H1 (cell line): ENCODE results near the gene OR56B4. TPM values are rescaled to one million over a fixed set of nuclear protein-coding genes. Genes with fewer than 3 reads are reported as not detected.

Source experiments
- CTCF ChIA-PET: fragments of 300-600 bp; sonication (Branson Sonifier 250); formaldehyde crosslinking; loops from one replicate; lab custom pipeline; 2021; ENCODE audit not compliant: partially characterized antibody; lab: Charles Lee
- POLR2A ChIA-PET: fragments of 300-600 bp; sonication (Branson Sonifier 250); formaldehyde crosslinking; loops from one replicate; lab custom pipeline; 2021; ENCODE audit warnings: inconsistent platforms; ENCODE audit not compliant: partially characterized antibody; lab: Charles Lee
- DNase-seq, 2 experiments: peaks; one replicate each; pipeline versions ENCODE4 v3.0.0 to v3.0.0-alpha.2; 2010 to 2022; ENCODE audit warnings: low spot score in 2 of 2, low read depth in 1 of 2, mixed read lengths in 1 of 2
- FAIRE-seq: peaks from 2 replicates; lab custom pipeline; 2011; peaks lifted over from hg19 to GRCh38; lab: Jason Lieb, UNC
- H2AFZ ChIP-seq: 2 replicates; pipeline ENCODE4 v1.8.1; 2012; ENCODE audit warnings: low read length, inconsistent platforms
- H2AK5ac ChIP-seq: 2 replicates; pipeline ENCODE4 v1.6.1; 2013; ENCODE audit warnings: low read depth, low read length
- H2BK120ac ChIP-seq: replicated peaks from 2 replicates; pipeline ENCODE3; 2013; ENCODE audit warnings: low read depth, low read length, inconsistent platforms
- H2BK12ac ChIP-seq: 2 replicates; pipeline ENCODE4 v1.6.1; 2013; ENCODE audit warnings: low read depth, low read length
- H2BK15ac ChIP-seq: 2 replicates; pipeline ENCODE4 v1.6.1; 2013; ENCODE audit warnings: low read length
- H2BK20ac ChIP-seq: 2 replicates; pipeline ENCODE4 v1.6.1; 2013; ENCODE audit warnings: low read length
- H2BK5ac ChIP-seq: 2 replicates; pipeline ENCODE4 v1.6.1; 2013; ENCODE audit warnings: low read depth, low read length
- H3K14ac ChIP-seq: 2 replicates; pipeline ENCODE4 v1.6.1; 2013; ENCODE audit warnings: inconsistent platforms; ENCODE audit not compliant: insufficient read length
- H3K18ac ChIP-seq: 2 replicates; pipeline ENCODE4 v1.6.1; 2013; ENCODE audit warnings: low read length; ENCODE audit errors: extremely low read depth
- H3K23ac ChIP-seq: 2 replicates; pipeline ENCODE4 v1.6.1; 2013; ENCODE audit warnings: inconsistent platforms; ENCODE audit not compliant: insufficient read length
- H3K23me2 ChIP-seq: 2 replicates; pipeline ENCODE4 v1.6.1; 2013; ENCODE audit warnings: low read depth, low read length
- H3K27ac ChIP-seq: 2 replicates; pipeline ENCODE4 v1.6.1; 2011; ENCODE audit warnings: low read depth, low read length, inconsistent platforms
- H3K27me3 ChIP-seq, 4 experiments: replicated peaks in 1 of 4; 1 replicate in 1 of 4; 2 replicates in 3 of 4; pipeline versions ENCODE4 v1.6.1 to v1.8.1; 2011 to 2013; ENCODE audit warnings: low read length in 3 of 4, mild to moderate bottlenecking in 3 of 4, inconsistent platforms in 2 of 4, mixed read lengths in 2 of 4, moderate library complexity in 1 of 4; ENCODE audit not compliant: control insufficient read depth in 3 of 4, insufficient read depth in 3 of 4; ENCODE audit errors: extremely low read depth in 1 of 4
- H3K36me3 ChIP-seq, 4 experiments: 2 replicates each; pipeline versions ENCODE4 v1.6.1 to v1.8.1; 2011 to 2013; ENCODE audit warnings: mild to moderate bottlenecking in 4 of 4, low read length in 3 of 4, moderate library complexity in 2 of 4, control low read depth in 1 of 4, inconsistent platforms in 1 of 4; ENCODE audit not compliant: insufficient read depth in 4 of 4, control insufficient read depth in 2 of 4
- H3K4ac ChIP-seq: replicated peaks from 2 replicates; pipeline ENCODE3; 2013; ENCODE audit warnings: low read length, low read depth, mixed read lengths, inconsistent platforms; ENCODE audit not compliant: insufficient read length
- H3K4me1 ChIP-seq, 4 experiments: replicated peaks in 1 of 4; 1 replicate in 1 of 4; 2 replicates in 3 of 4; pipeline versions ENCODE4 v1.6.1 to v1.8.1; 2011 to 2013; ENCODE audit warnings: low read length in 3 of 4, inconsistent platforms in 2 of 4, mixed read lengths in 1 of 4; ENCODE audit not compliant: insufficient read depth in 4 of 4, control insufficient read depth in 3 of 4
- H3K4me2 ChIP-seq, 2 experiments: 2 replicates each; pipeline versions ENCODE4 v1.6.1 to v1.8.1; 2011 to 2013; ENCODE audit warnings: low read depth in 2 of 2, low read length in 2 of 2, control low read depth in 1 of 2, inconsistent platforms in 1 of 2, mild to moderate bottlenecking in 1 of 2; ENCODE audit not compliant: insufficient read depth in 1 of 2
- H3K4me3 ChIP-seq, 4 experiments: fragments of 200-600, 300-600 bp in 1 of 4; sonication (generic), shearing (Covaris generic), sonication (Bioruptor Twin) in 1 of 4; 2 replicates each; pipeline versions ENCODE4 v1.5.1 to v1.8.1; 2011 to 2016; ENCODE audit warnings: low read length in 4 of 4, low read depth in 3 of 4, control low read depth in 2 of 4, inconsistent platforms in 2 of 4, mild to moderate bottlenecking in 2 of 4, mixed read lengths in 1 of 4, moderate library complexity in 1 of 4; ENCODE audit not compliant: insufficient read depth in 2 of 4; ENCODE audit errors: extremely low read depth in 1 of 4
- H3K56ac ChIP-seq: replicated peaks from 2 replicates; pipeline ENCODE3; 2013; ENCODE audit warnings: low read depth, mild to moderate bottlenecking, mixed read lengths, low read length, inconsistent platforms; ENCODE audit not compliant: insufficient read length
- H3K79me1 ChIP-seq: 2 replicates; pipeline ENCODE4 v1.6.1; 2013; ENCODE audit warnings: low read depth, low read length, control low read depth
- H3K79me2 ChIP-seq, 2 experiments: 2 replicates each; pipeline versions ENCODE4 v1.6.1 to v1.8.1; 2012 to 2013; ENCODE audit warnings: low read length in 2 of 2, mild to moderate bottlenecking in 2 of 2, inconsistent platforms in 1 of 2; ENCODE audit not compliant: insufficient read depth in 2 of 2, control insufficient read depth in 1 of 2
- H3K9ac ChIP-seq, 4 experiments: replicated peaks in 1 of 4; 1 replicate in 1 of 4; 2 replicates in 3 of 4; pipeline versions ENCODE4 v1.6.1 to v1.8.1; 2011 to 2013; ENCODE audit warnings: low read depth in 3 of 4, low read length in 3 of 4, control low read depth in 2 of 4, mild to moderate bottlenecking in 2 of 4, moderate library complexity in 2 of 4, inconsistent platforms in 1 of 4; ENCODE audit errors: extremely low read depth in 1 of 4
- H3K9me3 ChIP-seq, 2 experiments: 2 replicates each; pipeline versions ENCODE4 v1.6.1 to v1.8.1; 2012 to 2013; ENCODE audit warnings: mild to moderate bottlenecking in 2 of 2, moderate library complexity in 2 of 2, control low read depth in 1 of 2, inconsistent platforms in 1 of 2, low read depth in 1 of 2, low read length in 1 of 2, mixed read lengths in 1 of 2; ENCODE audit not compliant: insufficient read depth in 2 of 2
- H4K20me1 ChIP-seq, 2 experiments: replicated peaks in 1 of 2; 2 replicates each; pipeline versions ENCODE3 to v1.8.1; 2011 to 2013; ENCODE audit warnings: inconsistent platforms in 2 of 2, low read length in 2 of 2, mild to moderate bottlenecking in 1 of 2; ENCODE audit not compliant: insufficient read depth in 2 of 2, control insufficient read depth in 1 of 2
- H4K5ac ChIP-seq: 2 replicates; pipeline ENCODE4 v1.6.1; 2013; ENCODE audit warnings: low read length, low read depth, mixed read lengths, inconsistent platforms; ENCODE audit not compliant: insufficient read length
- H4K8ac ChIP-seq: 2 replicates; pipeline ENCODE4 v1.8.0; 2013; ENCODE audit warnings: mild to moderate bottlenecking, moderate library complexity, low read length, inconsistent platforms; ENCODE audit not compliant: insufficient read depth; ENCODE audit errors: extremely low read depth
- H4K91ac ChIP-seq: replicated peaks from 2 replicates; pipeline ENCODE3; 2013; ENCODE audit warnings: low read length, mixed read lengths, inconsistent platforms; ENCODE audit not compliant: insufficient read length
- CEBPB ChIP-seq: IDR thresholded peaks from 2 replicates; pipeline ENCODE4 v1.6.1; 2012; ENCODE audit warnings: low read depth, low read length
- WGBS, 2 experiments: shearing (Covaris generic) in 1 of 2; methylation state at CpG; one replicate each; pipeline versions ENCODE4 v1.1.6 to v1.1.7; 2013 to 2015; ENCODE audit warnings: low lambda C conversion rate in 2 of 2, mixed read lengths in 2 of 2, inconsistent platforms in 1 of 2, low coverage in 1 of 2, missing lambda C conversion rate in 1 of 2; ENCODE audit not compliant: insufficient replicate concordance in 2 of 2, insufficient coverage in 1 of 2, insufficient read length in 1 of 2; ENCODE audit errors: extremely low coverage in 1 of 2, missing lambda C conversion rate in 1 of 2; 5-methylcytosine and 5-hydroxymethylcytosine counted together
- polyA plus RNA-seq, 7 experiments: library from polyadenylated mRNA; depleted of rRNA in 3 of 7; stranded (reverse) in 5 of 7; unstranded in 2 of 7; fragments of >200 nt in 5 of 7; fragments of 200-250 nt in 2 of 7; gene quantifications; 1 replicate in 5 of 7; 2 replicates in 1 of 7; 4 replicates in 1 of 7; pipeline versions ENCODE4 v1.2.1 to v1.2.3, GENCODE V29; 2011 to 2013; ENCODE audit warnings: missing spikeins in 2 of 7, mixed read lengths in 2 of 7
- total RNA-seq: library from RNA; stranded (reverse); fragmentation: NEBNext Ultra II Directional; extraction: Animal tissue kit (Norgen Biotek cat#: 25700); gene quantifications from 2 replicates; pipeline ENCODE4 v1.2.1, GENCODE V29; 2021

Gene OR56B4
- total and polyA plus RNA-seq, 2 of the 8 experiments (the other 6 are each of a cell fraction or from before 2014, with no cell fraction given) = not detected

GRCh38 chr11:6129635-6130034 lies 22.2 kb downstream of the OR56B4 start:
- H3K79me2 ChIP-seq = no peaks in the 10 kb centered on the region
- no peak overlapping the region for H3K27ac ChIP-seq
- H4K20me1 ChIP-seq = no peaks in the 10 kb centered on the region
- H3K4me3 ChIP-seq = no peak overlapping the region
- H3K4me1 ChIP-seq = no peaks in the 10 kb centered on the region
- CTCF ChIA-PET = interaction anchor here (2.0 kb wide), 1 partner anchor 233 kb away, joined by 5 read pairs; no protein-coding TSS in a partner anchor
- no peaks in the 10 kb centered on the region for H3K27me3 ChIP-seq
- no peak overlapping the region for H3K18ac ChIP-seq
- DNase-seq (no peak), FAIRE-seq (no peak)
- H2BK15ac ChIP-seq = no peak overlapping the region
- no peak overlapping the region for H3K4ac ChIP-seq
- POLR2A ChIA-PET = no interaction called here
- no peak overlapping the region for H4K91ac ChIP-seq
- TF ChIP-seq CEBPB = no peak
- H2AK5ac ChIP-seq = no peak overlapping the region
- no peak overlapping the region for H2BK5ac ChIP-seq
- no peak overlapping the region for H4K8ac ChIP-seq
- no peak overlapping the region for H3K23ac ChIP-seq
- H3K79me1 ChIP-seq = no peaks in the 10 kb centered on the region
- WGBS, 2 experiments = 88% methylated on average over 1 of the region's 1 CpG; no CpG with 5 or more reads in 1 of the 2 experiments
- no peak overlapping the region for H2AFZ ChIP-seq
- H2BK120ac ChIP-seq = no peak overlapping the region
- H3K9ac ChIP-seq = no peak overlapping the region
- H3K14ac ChIP-seq = no peak overlapping the region
- H3K56ac ChIP-seq = no peak overlapping the region
- no peak overlapping the region for H4K5ac ChIP-seq
- no peaks in the 10 kb centered on the region for H3K9me3 ChIP-seq
- no peak overlapping the region for H2BK20ac ChIP-seq
- H3K4me2 ChIP-seq = no peak overlapping the region
- H3K23me2 ChIP-seq = no peaks in the 10 kb centered on the region
- H2BK12ac ChIP-seq = no peak overlapping the region
- H3K36me3 ChIP-seq = no peaks in the 10 kb centered on the region; a peak in 1 of 8 replicates
